ENCODE measurements around the gene HNRNPA0. TPM values are rescaled to one million over a fixed set of nuclear protein-coding genes. Genes with fewer than 3 reads are reported as not detected.

The HNRNPA0 gene
- total and polyA plus RNA-seq, 2 of the 8 experiments (the other 6 are each of a cell fraction or from before 2014, with no cell fraction given) = 22.0 to 71.3 TPM

DNA sequence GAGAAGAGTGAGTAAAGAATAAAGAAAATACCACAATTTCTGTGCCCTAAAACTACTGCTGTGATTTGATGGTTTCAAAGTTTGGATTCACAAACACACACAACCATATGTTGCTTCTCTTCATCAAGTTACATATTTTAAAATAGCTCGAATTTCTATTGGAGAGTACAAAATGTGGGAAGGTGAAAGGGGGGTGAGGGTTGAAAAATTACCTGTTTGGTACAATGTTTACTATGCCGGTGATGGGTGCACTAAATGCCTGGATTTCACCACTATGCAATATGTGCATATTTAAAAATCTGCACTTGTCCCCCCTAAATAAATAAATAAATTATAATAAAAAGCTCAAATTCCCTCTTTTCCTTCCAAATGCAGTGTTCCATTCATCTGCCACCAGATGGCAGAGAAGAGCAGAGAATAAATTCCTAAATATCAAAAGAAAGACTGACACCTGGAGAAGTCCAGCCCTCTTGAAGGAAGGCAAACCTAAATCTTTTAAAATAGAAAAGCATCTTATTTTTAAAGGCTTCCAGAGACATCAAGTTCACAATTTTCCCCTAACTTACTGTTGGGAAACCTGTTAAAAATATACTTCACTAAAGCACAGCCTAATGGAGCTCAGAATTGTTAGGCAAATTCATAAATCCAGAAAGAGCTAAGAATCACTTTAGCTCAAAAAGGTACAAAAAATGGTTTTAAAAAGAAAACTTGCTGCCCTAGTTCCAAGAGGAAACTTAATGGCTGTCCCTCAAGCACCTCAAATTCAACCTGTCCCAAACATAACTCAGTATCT lies 24.8 kb upstream of the HNRNPA0 start (continued):
- no peak for TF ChIP-seq EGR1 (IDR thresholded peaks at IDR 0.05; ENCODE audit: borderline replicate concordance, low read depth, low read length)

Measured in H1 (cell line).